Measurements from ENCODE around the gene ACO2. TPM values are rescaled to one million over a fixed set of nuclear protein-coding genes. Genes with fewer than 3 reads are reported as not detected.
A peak's percentile ranks its signal among the peaks of the same experiment; 100 is the strongest.
"Not testable (repeated sequence)": the region's sequence is repeated elsewhere in the genome, so short reads cannot be mapped to it uniquely, and the experiment has no call there.

ACO2 gene
- total and polyA plus RNA-seq, 2 of the 13 experiments (the other 11 are each of a cell fraction or from before 2014, with no cell fraction given) = 19.2 to 45.6 TPM

DNA sequence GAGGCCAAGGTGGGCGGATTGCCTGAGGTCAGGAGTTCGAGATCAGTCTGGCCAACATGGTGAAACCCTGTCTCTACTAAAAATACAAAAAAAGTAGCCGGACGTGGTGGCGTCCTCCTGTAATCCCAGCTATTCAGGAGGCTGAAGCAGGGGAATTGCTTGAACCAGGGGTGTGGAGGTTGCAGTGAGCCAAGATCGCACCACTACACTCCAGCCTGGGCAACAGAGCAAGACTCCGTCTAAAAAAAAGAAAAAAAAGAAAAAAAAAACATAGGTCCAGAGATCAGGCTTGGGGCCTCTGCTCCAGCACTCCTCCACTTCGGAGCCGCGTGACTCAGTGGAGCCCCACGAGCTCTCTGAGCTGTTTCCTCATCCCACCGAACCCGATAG lies 89.3 kb downstream of the ACO2 start:
- H3K9me3 ChIP-seq (ENCODE audit: low read length); DNase-seq (ENCODE audit: low spot score); in situ Hi-C loops (cut with HindIII; ENCODE audit: extremely low pct_ligation_motif_present, low pct_unique_long_range_greater_than_20kb); intact Hi-C loops (cut with micrococcal nuclease; ENCODE audit: unreplicated experiment); BruUV-seq (replicated peaks); ATAC-seq; H4K20me1 ChIP-seq (ENCODE audit: insufficient read depth, low read length); FAIRE-seq; H3K79me2 ChIP-seq (ENCODE audit: insufficient read depth, low read length); H3K36me3 ChIP-seq (replicated peaks in 1 of 2; ENCODE audit: control insufficient read depth in 1 of 2, insufficient read depth in 2 of 2, low read length in 2 of 2); TF ChIP-seq SOX6 (IDR thresholded peaks at IDR 0.05): not testable (repeated sequence)
- POLR2A ChIA-PET = interaction anchor here (1.3 to 2.5 kb wide), 7 partner anchors 9 to 112 kb away, joined by 3 to 24 read pairs (median 7); partner anchors contain the start of genes PMM1 and TOB2
- peaks cover 0 to 29% of the 10 kb centered on the region in 2 experiments; a peak in 4 of 5 replicates for H3K27me3 ChIP-seq (ENCODE audit: control insufficient read depth in 1 of 2, insufficient read depth in 2 of 2, low read length in 2 of 2)
- peak overlapping the region; percentile 8 for H3K27ac ChIP-seq (ENCODE audit: extremely low read length, insufficient read depth, low read length)
- H3K9ac ChIP-seq (ENCODE audit: insufficient read depth, low read depth, low read length) = peak overlapping the region; percentile 54; the same call in 1 of the 2 replicates
- CTCF ChIA-PET (ENCODE audit: low intra/inter-chr PET ratio, low total read pairs) = interaction anchor here (1.4 to 2.3 kb wide), 2 partner anchors 18 to 26 kb away, joined by 3 to 5 read pairs; no protein-coding TSS in a partner anchor
- WGBS (ENCODE audit: low lambda C conversion rate) = 11% methylated on average over 13 of the region's 13 CpGs
- TF ChIP-seq ZNF121 (CRISPR knock-in tag; IDR thresholded peaks at IDR 0.05) = peak; percentile 92
- TF ChIP-seq SOX6 (CRISPR knock-in tag; IDR thresholded peaks at IDR 0.05) = 0 out of 2 replicates have a peak, but pooled peaks have one; percentile 16
- 0 out of 2 replicates have a peak, but pooled peaks have one; percentile 15 for TF ChIP-seq KDM5B (CRISPR knock-in tag; IDR thresholded peaks at IDR 0.05; ENCODE audit: borderline replicate concordance)
- TF ChIP-seq, protein P1, sequence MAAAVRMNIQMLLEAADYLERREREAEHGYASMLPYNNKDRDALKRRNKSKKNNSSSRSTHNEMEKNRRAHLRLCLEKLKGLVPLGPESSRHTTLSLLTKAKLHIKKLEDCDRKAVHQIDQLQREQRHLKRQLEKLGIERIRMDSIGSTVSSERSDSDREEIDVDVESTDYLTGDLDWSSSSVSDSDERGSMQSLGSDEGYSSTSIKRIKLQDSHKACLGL (CRISPR knock-in tag; IDR thresholded peaks at IDR 0.05) = 0 out of 2 replicates have a peak, but pooled peaks have one; percentile 28
- peaks cover 89% of the 10 kb centered on the region for H3K4me1 ChIP-seq (ENCODE audit: insufficient read depth, low read length)
- peak overlapping the region; percentile 70 for H2AFZ ChIP-seq (ENCODE audit: low read length)
- H3K4me3 ChIP-seq (replicated peaks in 1 of 3; ENCODE audit: insufficient read depth in 1 of 3, low read depth in 2 of 3, low read length in 3 of 3) = peak overlapping the region; percentile 27 to 72 (median 56); a peak in 4 of 6 replicates
- peak overlapping the region; percentile 93 for H3K4me2 ChIP-seq (ENCODE audit: low read depth, low read length)

DNA sequence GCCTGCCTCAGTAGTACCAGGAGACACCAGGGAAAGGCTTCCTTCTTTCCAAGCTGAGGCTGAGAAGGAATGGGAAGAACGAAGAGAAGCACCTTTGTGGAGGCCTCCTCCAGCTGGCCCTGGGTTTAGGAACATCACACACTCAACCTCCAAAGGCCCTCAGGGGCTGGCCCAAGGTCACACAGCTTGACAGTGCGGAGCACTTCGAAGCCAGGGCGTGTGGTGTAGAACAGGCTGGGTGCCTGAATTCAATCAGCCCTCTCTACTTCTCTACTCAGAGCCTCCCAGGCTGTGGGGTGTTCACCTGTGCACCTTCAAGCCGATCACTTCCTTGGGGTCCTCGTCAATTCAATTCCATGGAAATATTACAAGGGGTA lies 91.2 kb downstream of the ACO2 start:
- Histone ChIP-seq H3K79me2 (ENCODE audit: insufficient read depth, low read length) (no peaks in the 10 kb centered on the region), H3K4me3 (replicated peaks in 1 of 3; ENCODE audit: insufficient read depth in 1 of 3, low read depth in 2 of 3, low read length in 3 of 3) (peak overlapping the region in 2 of 3 experiments; percentile 26 to 65; a peak in 2 of 6 replicates), H3K27me3 (ENCODE audit: control insufficient read depth in 1 of 2, insufficient read depth in 2 of 2, low read length in 2 of 2) (peaks cover 0 to 29% of the 10 kb centered on the region in 2 experiments; a peak in 4 of 5 replicates), H4K20me1 (ENCODE audit: insufficient read depth, low read length) (no peaks in the 10 kb centered on the region), H3K4me1 (ENCODE audit: insufficient read depth, low read length) (peaks cover 91% of the 10 kb centered on the region), H3K9ac (ENCODE audit: insufficient read depth, low read depth, low read length) (peak overlapping the region; percentile 34; the same call in 1 of the 2 replicates), H2AFZ (ENCODE audit: low read length) (no peak overlapping the region), H3K36me3 (replicated peaks in 1 of 2; ENCODE audit: control insufficient read depth in 1 of 2, insufficient read depth in 2 of 2, low read length in 2 of 2) (no peaks in the 10 kb centered on the region), H3K27ac (ENCODE audit: extremely low read length, insufficient read depth, low read length) (no peak overlapping the region), H3K9me3 (ENCODE audit: low read length) (no peaks in the 10 kb centered on the region), H3K4me2 (ENCODE audit: low read depth, low read length) (peak overlapping the region; percentile 91)
- peak; percentile 42 for ATAC-seq
- in situ Hi-C loops (cut with HindIII; ENCODE audit: extremely low pct_ligation_motif_present, low pct_unique_long_range_greater_than_20kb) = no loop called here
- no peak for FAIRE-seq
- intact Hi-C loops (cut with micrococcal nuclease; ENCODE audit: unreplicated experiment) = no loop called here
- ChIA-PET CTCF (ENCODE audit: low intra/inter-chr PET ratio, low total read pairs) (no interaction called here), POLR2A (interaction anchor here (1.4 to 2.3 kb wide), 5 partner anchors 8 to 30 kb away, joined by 4 to 10 read pairs (median 5); no protein-coding TSS in a partner anchor)
- BruUV-seq (replicated peaks) = no TSS peak
- 0% methylated on average over 2 of the region's 6 CpGs for WGBS (ENCODE audit: low lambda C conversion rate)
- no peak for DNase-seq (ENCODE audit: low spot score)
- TF ChIP-seq SOX6 (IDR thresholded peaks at IDR 0.05) = no peak
- 0 out of 2 replicates have a peak, but pooled peaks have one; percentile 13 for TF ChIP-seq SOX6 (CRISPR knock-in tag; IDR thresholded peaks at IDR 0.05)
- TF ChIP-seq, protein P2, sequence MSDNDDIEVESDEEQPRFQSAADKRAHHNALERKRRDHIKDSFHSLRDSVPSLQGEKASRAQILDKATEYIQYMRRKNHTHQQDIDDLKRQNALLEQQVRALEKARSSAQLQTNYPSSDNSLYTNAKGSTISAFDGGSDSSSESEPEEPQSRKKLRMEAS (IDR thresholded peaks at IDR 0.05) = 0 out of 2 replicates have a peak, but pooled peaks have one; percentile 30
- TF ChIP-seq, protein P3, sequence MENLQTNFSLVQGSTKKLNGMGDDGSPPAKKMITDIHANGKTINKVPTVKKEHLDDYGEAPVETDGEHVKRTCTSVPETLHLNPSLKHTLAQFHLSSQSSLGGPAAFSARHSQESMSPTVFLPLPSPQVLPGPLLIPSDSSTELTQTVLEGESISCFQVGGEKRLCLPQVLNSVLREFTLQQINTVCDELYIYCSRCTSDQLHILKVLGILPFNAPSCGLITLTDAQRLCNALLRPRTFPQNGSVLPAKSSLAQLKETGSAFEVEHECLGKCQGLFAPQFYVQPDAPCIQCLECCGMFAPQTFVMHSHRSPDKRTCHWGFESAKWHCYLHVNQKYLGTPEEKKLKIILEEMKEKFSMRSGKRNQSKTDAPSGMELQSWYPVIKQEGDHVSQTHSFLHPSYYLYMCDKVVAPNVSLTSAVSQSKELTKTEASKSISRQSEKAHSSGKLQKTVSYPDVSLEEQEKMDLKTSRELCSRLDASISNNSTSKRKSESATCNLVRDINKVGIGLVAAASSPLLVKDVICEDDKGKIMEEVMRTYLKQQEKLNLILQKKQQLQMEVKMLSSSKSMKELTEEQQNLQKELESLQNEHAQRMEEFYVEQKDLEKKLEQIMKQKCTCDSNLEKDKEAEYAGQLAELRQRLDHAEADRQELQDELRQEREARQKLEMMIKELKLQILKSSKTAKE (CRISPR knock-in tag; IDR thresholded peaks at IDR 0.05; ENCODE audit: borderline replicate concordance) = no peak
- TF ChIP-seq HMGA1 (CRISPR knock-in tag; conservative IDR thresholded peaks at IDR 0.05) = no peak

Measured in HepG2 (cell line).